ENCODE measurements around the gene EEFSEC. TPM values are rescaled to one million over a fixed set of nuclear protein-coding genes. Genes with fewer than 3 reads are reported as not detected.

EEFSEC gene
- polyA plus RNA-seq, 1 donor: 19.7 TPM

- DNase-seq: no peak
These were observed 94.6 kb downstream of the EEFSEC start for GRCh38 chr3:128247666-128248409.

GRCh38 chr3:128252083-128252482 is 98.8 kb downstream of the EEFSEC start:
- DNase-seq: no peak

DNA sequence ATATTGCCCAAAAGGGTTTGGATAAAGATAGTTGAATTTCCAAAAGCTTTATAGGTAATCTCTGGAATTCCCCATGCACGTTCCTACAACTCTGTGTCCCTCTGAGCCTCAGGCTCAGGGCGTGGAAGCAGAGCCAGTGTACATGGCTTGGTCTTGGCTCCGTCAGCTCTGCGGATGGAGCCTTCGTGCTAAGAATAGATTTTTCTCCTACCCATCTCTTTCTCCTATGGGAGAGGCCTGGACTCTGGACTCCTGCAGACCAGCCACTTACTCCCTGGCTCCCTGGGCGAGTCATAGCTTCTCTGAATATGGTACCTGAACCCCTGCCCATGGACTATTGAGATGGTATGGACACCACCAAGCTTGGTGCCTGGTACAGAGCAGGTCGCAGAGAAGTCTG is 99.9 kb downstream of the EEFSEC start:
- no peak for DNase-seq

GRCh38 chr3:128254066-128254590 is 100.8 kb downstream of the EEFSEC start:
- no peak for DNase-seq

DNA sequence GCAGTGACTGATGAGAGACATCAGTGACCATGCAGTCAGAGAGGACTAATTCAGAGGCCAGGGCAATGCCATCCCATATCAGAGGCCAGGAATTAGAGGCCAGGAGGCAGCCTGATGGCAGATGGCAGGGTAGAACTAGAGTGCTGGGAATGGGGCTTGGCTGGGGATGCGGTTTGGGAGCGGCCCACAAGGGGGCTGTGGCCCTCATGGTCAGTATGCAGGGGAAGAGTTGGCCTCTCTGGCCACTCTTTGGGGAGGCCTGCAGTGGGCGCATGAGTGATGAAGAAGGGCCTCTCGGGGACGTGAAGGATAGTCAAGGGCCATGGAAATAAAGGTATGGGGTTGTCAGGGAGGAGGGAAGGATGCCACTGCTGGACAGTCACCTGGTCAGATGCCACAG is 101.7 kb downstream of the EEFSEC start:
- DNase-seq: no peak

DNA sequence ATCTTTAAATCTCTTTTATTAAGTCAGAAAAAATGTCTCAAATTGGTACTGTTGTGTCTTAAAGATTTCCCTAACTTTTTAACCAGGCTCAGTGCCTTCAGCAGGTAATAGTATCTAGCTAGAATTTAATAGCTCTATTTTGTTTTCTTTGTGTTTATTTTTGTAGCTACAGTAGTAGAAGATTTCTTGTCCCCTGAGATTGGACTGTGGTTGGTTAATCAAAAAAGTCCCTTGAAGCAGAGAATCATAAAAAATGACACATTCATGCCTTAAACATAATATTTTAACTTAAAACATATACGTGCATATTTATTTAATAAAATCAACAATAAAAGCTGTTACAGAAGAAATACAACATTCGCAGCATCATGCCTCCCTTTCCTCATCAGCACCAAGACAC is 102.8 kb downstream of the EEFSEC start:
- no peak for DNase-seq

DNA sequence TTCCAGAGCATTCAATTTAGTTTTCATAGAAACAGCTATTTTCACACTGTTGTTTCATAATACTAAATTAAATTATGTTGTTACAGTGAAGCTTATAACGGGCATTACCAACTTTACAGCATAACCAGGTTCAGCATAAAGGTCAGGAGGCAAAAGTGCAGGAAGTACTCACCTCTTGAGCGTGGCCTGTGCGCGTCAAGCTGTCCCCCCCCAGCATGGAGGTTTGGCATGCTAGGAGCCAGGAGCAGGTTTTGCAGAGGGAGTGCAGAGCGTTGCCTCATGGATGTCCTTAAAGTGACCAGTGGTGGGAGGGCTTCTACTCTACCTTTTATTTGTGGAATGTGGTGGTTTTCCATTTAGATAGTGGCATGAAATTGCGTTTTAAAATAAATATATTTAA is 104.4 kb downstream of the EEFSEC start:
- no peak for DNase-seq

DNA sequence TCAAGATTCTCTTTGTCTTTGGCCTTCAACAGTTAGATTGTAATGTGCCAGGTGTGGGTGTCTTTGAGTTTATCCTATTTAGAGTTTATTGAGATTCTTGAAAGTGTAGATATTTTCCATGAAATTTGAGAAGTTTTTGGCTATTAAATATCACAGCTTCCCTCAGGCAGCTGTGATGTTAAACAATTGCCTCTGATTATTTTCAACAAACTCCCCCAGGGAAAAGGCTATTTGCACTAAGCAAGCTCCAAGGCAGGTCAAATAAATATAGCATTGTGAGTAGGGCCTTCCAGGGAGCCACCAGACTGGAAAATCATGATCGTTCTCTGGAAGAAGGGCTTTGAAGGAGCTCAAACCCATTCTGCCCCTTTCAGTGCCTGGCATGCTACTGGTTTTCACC is 107.0 kb downstream of the EEFSEC start:
- DNase-seq: no peak

DNA sequence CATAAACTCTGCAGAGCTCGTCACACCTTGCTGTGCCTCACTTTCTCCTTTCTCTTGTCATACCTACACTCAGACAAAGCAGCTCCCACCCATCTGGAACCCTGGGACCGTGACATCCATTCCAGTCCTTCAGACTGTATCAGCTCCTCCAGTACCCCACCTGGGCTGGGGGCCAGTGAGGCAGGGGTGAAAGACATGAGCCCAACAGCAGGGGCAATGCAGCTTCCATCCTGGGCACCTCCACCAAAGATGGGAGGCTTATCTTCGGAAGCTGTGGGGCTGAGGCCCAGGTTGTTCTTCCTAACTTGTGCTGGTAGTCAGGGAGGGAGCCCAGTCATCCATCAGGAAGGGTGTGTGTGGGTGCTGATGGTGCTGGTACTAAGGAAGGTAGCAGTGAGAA is 109.2 kb downstream of the EEFSEC start:
- DNase-seq: no peak

DNA sequence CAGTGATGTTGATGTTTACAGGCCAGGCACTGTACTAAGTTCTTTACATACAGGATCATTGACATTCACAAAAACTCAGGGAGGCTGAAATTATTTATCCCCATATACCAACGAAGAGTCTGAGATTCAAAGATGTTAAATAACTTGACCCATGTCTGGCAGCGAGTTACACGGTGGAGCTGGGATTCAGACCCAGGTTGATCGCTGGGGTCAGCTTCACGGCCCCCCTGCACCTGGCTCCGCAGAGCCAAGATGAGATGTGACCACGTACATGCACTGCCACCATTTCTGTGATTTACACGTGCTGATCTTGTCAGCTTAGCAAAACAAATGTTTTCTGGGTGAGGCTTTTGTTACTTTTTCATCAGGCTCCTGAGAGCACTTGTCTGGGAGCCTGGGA is 109.8 kb downstream of the EEFSEC start:
- DNase-seq: no peak

GRCh38 chr3:128263946-128264345 is 110.7 kb downstream of the EEFSEC start:
- no peak for DNase-seq

- no peak for DNase-seq
These were observed 113.2 kb downstream of the EEFSEC start for GRCh38 chr3:128266453-128266852.

DNA sequence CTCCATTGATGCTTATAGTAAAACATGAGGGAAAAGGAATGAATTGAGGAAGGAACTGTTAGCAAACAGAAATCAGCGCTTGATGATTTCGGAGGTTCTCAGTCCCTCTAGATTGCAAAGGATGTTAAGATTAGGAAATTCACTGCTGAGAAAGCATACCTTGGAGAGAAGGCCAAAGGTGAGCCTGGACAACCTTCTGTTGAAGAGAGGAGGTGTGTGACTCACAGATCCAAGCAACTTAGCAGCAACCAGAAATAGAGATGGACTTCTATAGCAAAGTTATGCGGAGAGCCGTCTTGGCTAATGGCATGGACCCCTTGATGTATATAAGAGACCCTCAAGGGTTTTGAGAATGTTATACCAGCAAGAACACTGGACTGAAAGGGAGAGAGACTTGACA is 114.3 kb downstream of the EEFSEC start:
- DNase-seq: no peak

GRCh38 chr3:128269006-128269775 is 115.9 kb downstream of the EEFSEC start:
- no peak for DNase-seq

GRCh38 chr3:128269796-128270195 is 116.5 kb downstream of the EEFSEC start:
- no peak for DNase-seq

GRCh38 chr3:128270559-128271492 is 117.5 kb downstream of the EEFSEC start:
- no peak for DNase-seq

DNA sequence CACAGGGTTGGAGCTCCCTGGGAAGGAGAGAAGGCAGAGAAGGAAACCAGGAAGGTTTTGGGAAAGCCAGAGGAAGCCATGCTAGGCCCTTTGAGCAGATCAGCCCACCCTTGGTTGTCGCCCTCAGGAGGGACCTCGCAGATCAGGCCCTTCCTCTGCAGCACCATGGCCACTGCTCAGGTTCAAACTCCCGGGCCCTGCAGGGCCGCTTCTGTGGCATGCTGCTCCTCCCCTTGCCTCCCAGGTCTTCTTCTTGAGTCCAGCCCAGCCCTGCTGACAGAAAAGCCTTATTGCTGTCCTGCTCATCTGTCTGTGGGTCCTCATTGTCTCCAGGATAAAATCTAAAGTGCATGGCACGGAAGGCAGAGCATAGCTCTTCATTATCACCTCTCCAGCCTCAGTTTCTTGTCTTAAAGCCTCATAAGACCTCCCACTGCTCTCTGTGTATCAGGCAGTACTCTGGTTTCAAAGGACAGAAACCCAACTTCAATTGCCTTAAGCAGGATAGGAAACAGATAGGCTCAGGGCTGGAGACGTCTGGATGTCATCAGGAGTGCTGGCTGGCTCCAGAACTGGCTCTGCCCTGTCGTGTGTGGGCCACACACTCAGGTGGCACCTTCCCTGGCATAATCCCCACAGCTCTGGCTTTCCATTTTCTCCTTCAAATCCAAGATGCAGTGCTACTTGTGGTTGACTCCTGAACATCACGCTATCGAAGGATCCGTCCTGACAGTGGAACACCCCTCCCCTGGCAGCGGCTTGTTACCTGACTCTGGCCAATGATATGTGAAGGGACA is 118.5 kb downstream of the EEFSEC start:
- no peak for DNase-seq

- no peak for DNase-seq
These were observed 120.0 kb downstream of the EEFSEC start for GRCh38 chr3:128273109-128273840.

GRCh38 chr3:128273841-128274573 is 120.7 kb downstream of the EEFSEC start:
- DNase-seq: no peak

DNA sequence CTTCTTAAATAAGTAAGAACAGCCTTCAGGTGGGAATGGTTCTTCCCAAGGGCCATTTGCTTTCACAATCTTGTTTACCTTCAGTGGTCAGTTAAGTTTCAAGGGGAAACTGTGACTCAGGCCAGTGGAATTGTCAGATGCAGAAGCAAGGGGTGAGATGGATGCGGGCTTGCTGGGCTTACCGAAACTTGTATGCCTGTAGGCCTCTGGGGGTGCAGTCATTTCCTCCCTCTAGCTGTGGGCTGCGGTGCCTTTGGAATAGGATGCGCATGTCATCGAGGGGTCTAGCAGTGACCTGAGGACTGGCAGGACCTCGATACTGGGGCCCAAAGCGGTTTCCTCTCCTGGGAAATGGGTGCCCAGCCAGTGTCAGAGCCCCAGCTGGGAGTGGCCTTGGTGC is 121.6 kb downstream of the EEFSEC start:
- DNase-seq: no peak

All from hindlimb muscle (tissue), 1 donor.